Measurements from ENCODE around the gene SLC11A1. TPM values are rescaled to one million over a fixed set of nuclear protein-coding genes. Genes with fewer than 3 reads are reported as not detected.

SLC11A1 gene
- polyA plus RNA-seq, 3 donors = 184 to 2,019 (median 352) TPM

- Mint-ChIP-seq H3K36me3 (peaks cover 31 to 44% of the 10 kb centered on the region in 2 donors), H3K9me3 (peaks cover 0 to 4% (median 0%) of the 10 kb centered on the region in 7 donors), H3K27me3 (ENCODE audit: low read depth in 3 of 3) (peaks cover 0 to 2% (median 0%) of the 10 kb centered on the region in 3 donors), H3K4me1 (peaks cover 62% of the 10 kb centered on the region), H3K4me3 (peak overlapping the region; percentile 88 to 94), H3K27ac (peak overlapping the region; percentile 97 to 98 (median 97))
- under 1% methylated on average over 57 of the region's 95 CpGs for WGBS (ENCODE audit: insufficient coverage)
- peak overlapping the region; percentile 84 to 92 (median 85) for H3K4me3 ChIP-seq (replicated peaks in 1 of 3; ENCODE audit: low read depth in 2 of 3, low read length in 3 of 3)
- H4K20me1 ChIP-seq (ENCODE audit: insufficient read depth, low read length) = peaks cover 49% of the 10 kb centered on the region
- H3K36me3 ChIP-seq (replicated peaks in 1 of 2; ENCODE audit: control insufficient read depth in 1 of 2, insufficient read depth in 2 of 2, low read length in 2 of 2) = peaks cover 37 to 41% of the 10 kb centered on the region in 2 donors
- H3K79me2 ChIP-seq (ENCODE audit: insufficient read depth, low read length) = peaks cover 74% of the 10 kb centered on the region
- H3K27me3 ChIP-seq (ENCODE audit: control insufficient read depth in 2 of 2, insufficient read depth in 2 of 2, low read length in 2 of 2) = no peaks in the 10 kb centered on the region
- H2AFZ ChIP-seq (ENCODE audit: insufficient read depth, low read depth, low read length, poor library complexity, severe bottlenecking) = no peak overlapping the region
- peak overlapping the region; percentile 90 to 91 for H3K27ac ChIP-seq (ENCODE audit: low read depth in 1 of 2, low read length in 2 of 2)
- H3K4me1 ChIP-seq (ENCODE audit: control insufficient read depth in 1 of 2, insufficient read depth in 2 of 2, low read length in 2 of 2) = peaks cover 73 to 84% of the 10 kb centered on the region in 2 donors
- H3K9ac ChIP-seq (ENCODE audit: insufficient read depth, low read length, poor library complexity, severe bottlenecking) = peak overlapping the region; percentile 82
- peak overlapping the region; percentile 96 for H3K4me2 ChIP-seq (replicated peaks; ENCODE audit: extremely low read depth, low read length, poor library complexity, severe bottlenecking)
- TF ChIP-seq CTCF (IDR thresholded peaks at IDR 0.05) = no peak
- intact Hi-C loops (cut with micrococcal nuclease) = loop anchor here (2.0 to 10.0 kb wide), 7 partner anchors 36 to 181 kb away; partner anchors contain the start of genes AAMP (in 2 of the 2), PNKD (in 2 of the 2), ARPC2 (in 1 of the 2) and CATIP (in 1 of the 2)
- H3K9me3 ChIP-seq (replicated peaks in 1 of 2; ENCODE audit: control insufficient read depth in 1 of 2, insufficient read depth in 1 of 2, low read length in 2 of 2) = no peaks in the 10 kb centered on the region
- peak; percentile 73 to 78 (median 76) for DNase-seq
These were observed 16.6 kb downstream of the SLC11A1 start for GRCh38 chr2:218398437-218399390.

All from CD14-positive monocyte (primary cell).